GM19397 (cell line): ENCODE data around the gene SIGMAR1.
A peak's percentile ranks its signal among the peaks of the same experiment; 100 is the strongest.
"Not testable (repeated sequence)": the region's sequence is repeated elsewhere in the genome, so short reads cannot be mapped to it uniquely, and the experiment has no call there.

Source experiments
- ATAC-seq: cut with Tn5 transposase; IDR thresholded peaks from one replicate; pipeline ENCODE4 v1.9.1; 2021; ENCODE audit warnings: mild to moderate bottlenecking, moderate library complexity; ENCODE audit not compliant: unreplicated experiment

The SIGMAR1 gene

GRCh38 chr9:34655394-34655793 is 17.8 kb upstream of the SIGMAR1 start:
- ATAC-seq, result no peak

GRCh38 chr9:34654323-34655051 is 16.9 kb upstream of the SIGMAR1 start:
- ATAC-seq, result no peak

DNA sequence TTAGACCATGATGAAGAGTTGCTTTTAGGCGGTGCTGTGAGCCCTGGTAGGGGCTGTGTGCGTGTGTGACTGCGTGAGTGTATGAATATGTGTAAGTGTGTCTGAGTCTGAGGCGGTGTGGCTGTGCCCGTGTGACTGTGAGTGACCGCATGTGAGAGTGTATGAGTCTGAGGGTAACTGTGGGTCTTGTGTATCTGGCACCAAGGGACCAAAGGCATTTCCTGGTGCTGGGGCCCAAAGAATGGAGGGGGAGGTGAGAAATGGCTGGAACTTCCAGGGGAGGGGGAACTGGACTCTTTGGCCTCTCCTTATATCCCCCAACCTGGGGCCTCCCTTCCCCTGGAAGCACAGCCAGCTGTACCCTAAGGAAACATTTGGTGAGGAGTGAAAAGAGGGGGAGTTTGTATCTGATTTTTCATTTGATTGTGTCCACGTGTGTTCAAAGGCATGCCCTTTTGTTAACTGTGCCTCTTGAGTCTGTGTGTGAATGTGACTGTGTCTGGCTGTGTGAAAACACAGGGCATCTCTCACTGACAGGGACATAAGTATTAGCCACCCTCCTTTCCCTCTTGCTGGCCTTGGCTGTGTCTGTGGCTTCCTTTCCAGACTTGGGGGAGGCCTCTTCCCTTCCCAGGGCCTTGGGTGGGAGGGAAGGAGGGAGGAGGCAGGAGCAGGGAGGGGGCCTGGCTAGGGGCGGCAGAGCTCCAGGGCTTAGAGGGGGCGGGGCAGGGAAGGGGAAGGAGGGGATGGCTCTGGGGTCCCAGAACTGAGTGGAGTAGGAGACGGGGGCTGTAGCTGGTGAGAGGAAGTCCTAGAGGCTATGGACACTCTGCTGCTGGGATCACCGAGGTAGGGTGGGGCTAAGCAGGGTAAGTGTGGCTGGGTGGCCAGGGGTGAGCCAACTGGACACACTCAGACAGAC is 15.8 kb upstream of the SIGMAR1 start:
- no peak for ATAC-seq

DNA sequence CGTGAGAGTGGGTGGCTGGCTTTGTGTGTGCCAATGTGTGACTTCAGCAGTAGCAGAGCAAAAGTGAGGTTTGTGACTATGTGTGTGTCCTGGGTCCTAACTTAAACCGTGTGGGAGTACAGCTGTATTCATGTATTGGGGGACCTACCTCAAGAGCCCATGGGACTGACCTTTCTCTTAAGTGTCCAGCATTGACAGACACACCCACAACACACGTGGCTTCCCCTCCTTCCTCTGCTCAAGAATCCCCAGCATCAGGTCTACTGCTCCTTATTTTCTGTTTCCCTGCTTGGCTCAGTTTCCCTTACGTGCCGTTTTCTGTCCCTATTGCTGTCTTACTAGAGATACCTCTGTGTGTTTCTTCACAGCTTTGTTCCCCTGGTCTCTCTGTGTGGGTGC is 15.0 kb upstream of the SIGMAR1 start:
- ATAC-seq, result no peak

DNA sequence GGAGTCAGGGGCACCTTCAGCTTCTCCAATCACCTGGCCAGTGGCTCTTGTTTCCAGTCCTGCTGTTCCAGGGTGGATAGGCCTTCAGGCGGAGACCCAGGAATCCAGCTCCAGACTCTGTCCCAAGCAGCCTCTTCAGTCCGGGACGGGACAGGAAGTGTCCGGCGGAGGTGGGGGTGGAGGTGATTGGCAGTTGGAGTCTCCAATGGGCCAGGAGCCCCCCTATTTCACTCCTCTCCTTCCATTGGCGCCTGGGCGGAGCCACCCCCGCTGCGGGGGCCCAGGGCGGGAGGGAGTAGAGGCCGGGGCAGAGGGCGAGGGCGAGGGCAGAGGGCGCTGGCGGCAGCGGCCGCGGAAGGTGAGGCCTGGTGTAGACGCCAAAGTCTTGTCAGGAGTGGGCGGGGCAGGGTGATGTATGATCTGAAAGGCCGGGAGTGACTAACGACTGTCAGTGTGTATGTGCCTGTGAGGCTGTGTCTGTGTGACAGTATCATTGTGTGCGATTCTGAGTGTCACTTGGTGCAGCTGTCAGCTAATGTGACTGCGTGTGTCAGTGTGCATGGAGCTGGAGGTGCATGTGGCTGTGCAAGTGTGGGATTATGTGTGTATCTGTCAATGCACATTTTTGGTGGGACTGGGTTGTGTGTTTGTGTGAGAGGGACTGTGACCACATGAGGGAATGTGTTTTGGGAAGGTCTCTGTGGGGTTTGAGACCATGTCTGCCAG is 14.5 kb upstream of the SIGMAR1 start, which contains the start of gene IL11RA:
Gene IL11RA, plus strand, starts transcription at position 310 of the 726 bp plus-strand sequence. CDS start 3,033 bp downstream, outside the sequence.
- ATAC-seq, result no peak

- ATAC-seq, result no peak
Observed at GRCh38 chr9:34651321-34651720, 13.7 kb upstream of the SIGMAR1 start.

GRCh38 chr9:34650816-34651215 is 13.2 kb upstream of the SIGMAR1 start:
- ATAC-seq, result no peak

DNA sequence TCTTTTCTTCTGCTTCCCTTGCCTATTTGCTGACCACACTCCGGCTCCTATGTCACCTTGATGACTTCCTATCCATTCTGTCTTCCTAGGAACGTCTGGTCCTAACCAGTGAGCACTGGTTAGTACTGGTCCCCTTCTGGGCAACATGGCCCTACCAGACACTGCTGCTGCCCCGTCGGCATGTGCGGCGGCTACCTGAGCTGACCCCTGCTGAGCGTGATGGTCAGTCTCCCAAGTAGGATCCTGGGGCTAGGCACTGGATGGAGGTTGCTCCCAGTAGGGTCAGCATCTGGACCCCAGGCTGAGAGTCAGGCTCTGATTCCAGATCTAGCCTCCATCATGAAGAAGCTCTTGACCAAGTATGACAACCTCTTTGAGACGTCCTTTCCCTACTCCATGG is 11.1 kb upstream of the SIGMAR1 start:
- ATAC-seq, result no peak

GRCh38 chr9:34647651-34648050 is 10.1 kb upstream of the SIGMAR1 start:
- ATAC-seq, result no peak

DNA sequence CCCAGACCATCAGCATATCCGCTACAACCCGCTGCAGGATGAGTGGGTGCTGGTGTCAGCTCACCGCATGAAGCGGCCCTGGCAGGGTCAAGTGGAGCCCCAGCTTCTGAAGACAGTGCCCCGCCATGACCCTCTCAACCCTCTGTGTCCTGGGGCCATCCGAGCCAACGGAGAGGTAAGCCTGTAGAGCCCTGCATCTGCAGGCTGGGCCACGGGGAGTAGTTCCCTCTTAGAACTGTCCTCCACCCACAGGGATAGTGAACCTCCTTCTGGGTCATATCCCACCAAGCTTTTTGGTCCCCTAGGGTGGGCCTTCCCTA is 9.5 kb upstream of the SIGMAR1 start:
- no peak for ATAC-seq

- ATAC-seq, result peak; percentile 90
Observed at GRCh38 chr9:34646211-34647083, 8.9 kb upstream of the SIGMAR1 start, which contains the start of gene GALT. Gene GALT (plus strand): TSS chr9:34646675. CDS start chr9:34646705, 30 bp downstream.

DNA sequence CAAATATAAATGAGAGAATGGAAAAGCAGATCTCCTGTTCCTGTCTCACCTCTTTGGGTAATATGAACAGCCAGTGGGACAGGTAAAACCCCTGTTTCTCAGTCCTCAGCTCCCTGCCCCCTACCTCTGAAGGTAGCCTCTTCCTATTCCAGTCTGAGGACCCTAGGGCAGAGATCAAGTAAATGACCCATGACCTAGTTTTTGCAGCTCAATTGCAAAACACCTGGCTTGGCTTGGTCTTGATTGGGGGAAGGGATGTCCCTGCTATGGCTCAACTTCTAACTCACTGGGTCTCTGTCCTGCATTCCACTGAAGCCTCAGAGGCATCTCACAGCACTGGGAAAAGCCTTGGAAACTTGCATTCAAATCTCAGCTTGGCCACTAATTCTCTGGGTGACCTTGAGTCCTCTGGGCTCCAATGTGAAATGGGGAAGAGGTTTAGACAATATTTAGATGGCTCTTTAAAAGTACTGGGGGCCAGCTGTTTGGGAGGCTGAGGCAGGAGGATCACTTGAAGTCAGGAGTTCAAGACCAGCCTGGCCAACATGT is 7.3 kb upstream of the SIGMAR1 start:
- no peak for ATAC-seq

- no peak for ATAC-seq
Observed at GRCh38 chr9:34642679-34643078, 5.1 kb upstream of the SIGMAR1 start.

DNA sequence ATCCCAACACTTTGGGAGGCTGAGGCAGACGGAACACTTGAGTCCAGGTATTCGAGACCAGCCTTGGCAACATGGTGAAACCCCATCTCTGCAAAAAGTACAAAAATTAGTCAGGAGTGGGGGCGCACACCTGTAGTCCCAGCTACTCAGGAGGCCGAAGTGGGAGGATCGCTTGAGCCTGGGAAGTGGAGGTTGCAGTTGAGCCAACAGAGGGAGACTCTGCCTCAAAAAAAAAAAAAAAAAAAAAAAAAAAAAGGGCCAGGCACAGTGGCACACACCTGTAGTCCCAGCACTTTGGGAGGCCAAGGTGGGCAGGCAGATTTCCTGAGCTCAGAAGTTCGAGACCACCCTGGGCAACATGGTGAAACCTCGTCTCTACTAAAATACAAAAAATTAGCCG is 1.7 kb upstream of the SIGMAR1 start:
- ATAC-seq, result not testable (repeated sequence)

- no peak for ATAC-seq
Observed at GRCh38 chr9:34638138-34638445, 505 bp upstream of the SIGMAR1 start.

- no peak for ATAC-seq
Observed at GRCh38 chr9:34636791-34637355, 714 bp downstream of the SIGMAR1 start.

- no peak for ATAC-seq
Observed at GRCh38 chr9:34635556-34635955, 2.0 kb downstream of the SIGMAR1 start.

GRCh38 chr9:34634551-34635248 is 2.9 kb downstream of the SIGMAR1 start:
- no peak for ATAC-seq

DNA sequence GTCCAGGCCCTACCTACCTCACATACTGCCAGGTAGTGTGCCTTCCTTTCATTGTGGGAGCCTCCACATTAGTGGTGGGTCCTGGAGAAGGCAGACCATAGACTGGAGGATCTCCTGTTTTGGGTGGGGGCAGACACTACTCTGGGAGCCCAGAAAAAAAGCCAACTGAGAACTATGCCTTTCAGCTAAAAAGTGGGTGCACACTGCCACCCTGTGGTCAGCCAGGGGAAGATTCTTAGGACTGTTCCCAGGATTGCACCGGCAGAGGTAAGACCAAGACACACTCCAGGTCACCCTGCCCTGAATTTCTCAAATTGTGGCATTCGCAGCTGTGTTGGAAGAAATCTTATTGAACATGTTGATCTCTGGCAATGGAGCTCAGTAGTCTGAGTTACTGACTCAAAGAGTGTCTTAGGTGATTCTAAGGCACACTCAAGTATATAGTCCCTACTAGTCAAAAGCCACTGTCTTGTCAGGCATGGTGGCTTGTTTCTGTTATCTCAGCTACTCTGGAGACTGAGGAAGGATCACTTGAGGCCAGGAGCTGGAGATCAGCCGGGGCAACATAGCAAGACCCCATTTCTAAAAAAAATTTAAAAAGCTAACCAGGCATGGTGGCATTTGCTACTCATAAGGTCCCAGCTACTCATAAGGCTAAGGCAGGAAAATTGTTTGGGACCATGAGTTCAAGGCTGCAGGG is 3.6 kb downstream of the SIGMAR1 start:
- no peak for ATAC-seq
